Keratinocyte (primary cell): ENCODE results near the gene ST6GALNAC6.

Experiments used
- EZH2 ChIP-seq: IDR thresholded peaks from one replicate; pipeline ENCODE4 v1.6.1; 2012; ENCODE audit warnings: inconsistent platforms, mild to moderate bottlenecking, low read length, moderate library complexity
- TF ChIP-seq, protein P1 (sequence below), 3 experiments: IDR thresholded peaks in 1 of 3; conservative IDR thresholded peaks in 1 of 3; optimal IDR thresholded peaks in 1 of 3; 2 replicates in 2 of 3; 3 replicates in 1 of 3; pipeline versions ENCODE3 to v1.5.1; 2011; ENCODE audit warnings: low read length in 3 of 3, mild to moderate bottlenecking in 3 of 3, moderate library complexity in 2 of 3, control low read depth in 1 of 3, inconsistent platforms in 1 of 3; ENCODE audit not compliant: insufficient read depth in 2 of 3; ENCODE audit errors: extremely low read depth in 1 of 3

DNA sequence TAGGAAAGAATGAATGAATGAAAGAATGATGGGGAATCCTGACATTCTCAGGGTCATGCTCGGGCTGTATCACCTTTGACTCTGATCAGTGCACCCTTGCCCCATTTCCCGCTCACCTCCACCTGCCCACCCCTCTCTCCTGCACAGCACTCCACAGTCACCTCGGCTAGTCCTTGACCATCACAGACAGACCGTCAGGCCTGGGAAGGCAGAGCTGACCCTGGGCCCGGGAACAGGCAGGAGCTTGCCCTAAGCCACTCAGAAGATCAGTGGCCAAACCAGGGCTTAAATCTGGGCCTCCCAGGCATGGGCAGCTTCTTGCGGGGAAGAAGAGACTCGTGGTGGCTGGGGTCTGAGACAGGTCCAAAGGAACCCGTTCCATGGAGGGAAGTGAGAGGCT, 3.6 kb downstream of the ST6GALNAC6 start:
- TF ChIP-seq, protein P1, sequence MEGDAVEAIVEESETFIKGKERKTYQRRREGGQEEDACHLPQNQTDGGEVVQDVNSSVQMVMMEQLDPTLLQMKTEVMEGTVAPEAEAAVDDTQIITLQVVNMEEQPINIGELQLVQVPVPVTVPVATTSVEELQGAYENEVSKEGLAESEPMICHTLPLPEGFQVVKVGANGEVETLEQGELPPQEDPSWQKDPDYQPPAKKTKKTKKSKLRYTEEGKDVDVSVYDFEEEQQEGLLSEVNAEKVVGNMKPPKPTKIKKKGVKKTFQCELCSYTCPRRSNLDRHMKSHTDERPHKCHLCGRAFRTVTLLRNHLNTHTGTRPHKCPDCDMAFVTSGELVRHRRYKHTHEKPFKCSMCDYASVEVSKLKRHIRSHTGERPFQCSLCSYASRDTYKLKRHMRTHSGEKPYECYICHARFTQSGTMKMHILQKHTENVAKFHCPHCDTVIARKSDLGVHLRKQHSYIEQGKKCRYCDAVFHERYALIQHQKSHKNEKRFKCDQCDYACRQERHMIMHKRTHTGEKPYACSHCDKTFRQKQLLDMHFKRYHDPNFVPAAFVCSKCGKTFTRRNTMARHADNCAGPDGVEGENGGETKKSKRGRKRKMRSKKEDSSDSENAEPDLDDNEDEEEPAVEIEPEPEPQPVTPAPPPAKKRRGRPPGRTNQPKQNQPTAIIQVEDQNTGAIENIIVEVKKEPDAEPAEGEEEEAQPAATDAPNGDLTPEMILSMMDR (optimal IDR thresholded peaks at IDR 0.05 in 1 of 3, IDR thresholded peaks at IDR 0.05 in 1 of 3, conservative IDR thresholded peaks at IDR 0.05 in 1 of 3; ENCODE audit: extremely low read depth in 1 of 3, insufficient read depth in 2 of 3, low read length in 3 of 3) = no peak
- TF ChIP-seq EZH2 = no peak
